GM21528 (cell line): Measurements from ENCODE around the gene CRACDL.
"Not testable (repeated sequence)": the region's sequence is repeated elsewhere in the genome, so short reads cannot be mapped to it uniquely, and the experiment has no call there.

Experiments used
- ATAC-seq: cut with Tn5 transposase; IDR thresholded peaks from one replicate; pipeline ENCODE4 v1.9.1; 2021; ENCODE audit warnings: mild to moderate bottlenecking, moderate library complexity; ENCODE audit not compliant: unreplicated experiment, low FRiP score

The CRACDL gene

DNA sequence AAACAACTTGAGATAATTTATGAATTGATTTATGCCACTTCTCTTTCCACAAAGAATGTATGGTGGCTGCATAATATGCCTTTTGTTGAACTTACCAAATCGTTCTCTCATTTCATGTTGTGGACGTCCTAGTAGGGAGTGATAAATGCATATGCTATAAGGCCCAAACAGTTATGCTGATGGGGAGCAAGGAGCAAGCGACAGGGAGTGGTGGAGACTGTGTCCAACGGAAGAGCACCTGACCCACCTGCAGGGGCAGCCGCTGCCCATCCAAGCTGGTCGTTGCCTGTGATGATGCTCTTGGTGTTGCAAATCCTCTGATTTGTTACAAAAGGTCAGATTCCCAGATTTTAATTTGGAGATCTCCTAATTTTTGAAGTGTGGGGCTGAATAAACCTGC, 174.1 kb downstream of the CRACDL start:
- ATAC-seq: no peak

DNA sequence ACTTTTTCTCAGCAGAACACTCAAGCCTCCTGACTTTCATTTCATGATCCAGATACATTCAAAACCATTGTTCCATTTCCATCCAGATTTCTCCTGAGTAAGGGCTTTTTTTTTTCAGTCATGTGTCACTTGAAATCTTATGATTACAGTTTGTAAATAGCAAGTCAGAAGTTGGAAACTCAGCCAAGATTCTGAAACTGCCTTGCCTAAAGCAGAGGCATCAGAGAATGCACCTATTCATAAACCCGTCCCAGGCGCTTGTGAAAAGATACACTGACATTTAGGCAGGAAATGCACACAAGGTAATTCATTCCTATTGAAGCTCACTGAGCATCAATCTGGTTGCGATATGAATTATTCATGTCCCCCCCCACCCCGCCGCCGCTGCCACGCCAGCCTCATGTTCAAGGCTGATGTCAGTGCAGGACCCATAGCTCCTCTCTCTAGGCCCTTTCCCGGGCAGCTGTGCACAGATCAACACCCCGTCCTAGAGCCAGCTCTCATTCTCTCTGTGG, 174.7 kb downstream of the CRACDL start:
- no peak for ATAC-seq

DNA sequence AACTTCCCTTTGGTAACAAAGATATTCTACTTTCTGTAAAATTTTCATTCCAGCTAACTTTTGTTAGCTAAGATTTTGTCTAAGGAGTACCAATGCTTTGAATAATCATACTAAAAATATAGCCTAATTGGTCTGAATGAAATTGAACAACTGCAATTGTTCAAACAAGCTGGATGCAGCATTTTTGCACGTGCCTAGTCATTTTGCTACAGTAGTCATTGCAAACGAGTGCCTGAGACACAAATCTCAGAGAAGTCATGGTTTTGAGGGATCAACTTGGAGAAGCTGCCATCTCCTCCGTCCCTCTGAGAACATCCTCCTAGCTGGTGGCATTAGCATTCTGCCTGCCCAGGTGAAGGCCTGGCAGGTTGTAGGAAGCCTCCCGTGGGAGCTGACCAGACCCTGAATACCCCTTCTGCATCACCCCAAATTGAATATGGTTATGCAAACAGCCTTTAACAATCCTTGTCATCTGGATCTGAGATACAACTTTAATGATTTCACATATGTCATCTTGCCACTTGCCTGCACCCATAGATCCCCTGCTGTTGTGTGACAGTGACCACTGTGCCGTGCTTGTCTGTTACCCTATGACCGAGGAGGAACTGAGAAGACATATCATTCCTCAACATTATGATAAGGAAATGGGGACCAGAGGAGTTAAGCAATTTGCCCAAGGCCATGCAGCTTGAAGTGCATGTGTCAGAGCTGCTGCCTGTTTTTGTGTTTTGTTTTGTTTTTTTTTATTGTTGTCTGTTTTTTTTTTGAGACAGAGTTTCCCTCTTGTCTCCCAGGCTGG, 176.0 kb downstream of the CRACDL start:
- no peak for ATAC-seq

DNA sequence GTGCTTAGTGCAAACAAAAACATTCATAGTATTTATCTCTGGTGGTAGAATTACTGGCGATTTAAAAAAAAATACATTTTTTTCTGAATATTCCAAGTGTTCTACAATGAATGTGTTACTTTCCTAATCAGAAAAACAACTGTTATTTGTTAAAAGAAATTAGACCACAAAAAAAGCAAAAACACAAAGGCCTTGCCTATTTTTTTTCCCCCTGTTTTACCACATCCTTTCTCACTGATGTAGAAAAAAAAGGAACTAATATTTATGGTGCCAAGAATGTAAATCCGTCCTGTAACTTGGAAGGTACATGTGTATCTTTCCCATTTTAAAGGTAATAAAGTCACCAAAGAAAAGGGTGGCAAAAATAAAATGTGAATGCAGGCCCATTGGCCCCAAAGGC, 176.7 kb downstream of the CRACDL start:
- ATAC-seq: no peak

DNA sequence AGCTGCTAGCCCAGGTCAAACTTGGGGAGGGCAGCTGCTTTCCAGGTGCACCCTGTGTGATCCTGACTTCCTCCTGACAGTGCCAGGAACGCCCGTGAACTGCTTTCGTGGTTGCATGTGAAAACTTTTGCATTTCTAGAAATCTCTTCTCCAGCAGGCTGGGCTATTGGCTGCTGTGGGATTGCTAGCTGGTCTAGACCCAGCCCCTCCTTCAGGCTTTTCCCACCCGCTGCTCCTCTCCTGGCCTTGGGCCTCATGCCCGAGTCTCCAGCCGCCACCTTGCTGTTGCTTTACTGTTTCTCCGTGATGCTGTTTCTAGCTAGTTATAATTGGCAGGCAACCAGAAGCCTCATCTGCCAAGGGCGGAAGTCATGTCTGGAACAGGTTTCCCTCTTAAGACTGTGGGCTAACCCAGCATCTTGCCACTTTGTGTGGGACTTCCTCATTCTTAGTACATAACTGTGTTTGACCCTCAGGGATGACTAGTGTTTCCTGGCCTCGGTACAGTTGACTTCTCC, 178.1 kb downstream of the CRACDL start:
- ATAC-seq: peak; percentile 75

DNA sequence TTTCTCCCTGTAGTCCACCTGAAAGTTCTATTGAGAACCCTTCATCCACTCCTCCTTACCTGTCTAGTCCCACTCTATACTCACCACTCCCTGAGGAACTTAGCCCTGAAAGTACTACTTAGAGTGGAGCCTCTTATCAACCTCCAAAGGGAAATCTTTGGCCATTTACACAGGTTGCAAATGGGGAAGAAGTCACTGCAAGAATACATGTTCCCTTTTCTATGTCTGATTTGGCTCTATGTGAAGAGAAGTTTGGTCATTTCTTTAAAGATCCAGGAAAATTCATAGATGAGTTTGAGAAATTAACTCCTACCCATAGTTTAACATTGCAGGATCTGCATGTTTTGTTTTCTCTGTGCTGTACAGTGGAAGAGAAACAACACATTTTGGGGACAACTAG, 182.2 kb downstream of the CRACDL start:
- ATAC-seq: no peak

DNA sequence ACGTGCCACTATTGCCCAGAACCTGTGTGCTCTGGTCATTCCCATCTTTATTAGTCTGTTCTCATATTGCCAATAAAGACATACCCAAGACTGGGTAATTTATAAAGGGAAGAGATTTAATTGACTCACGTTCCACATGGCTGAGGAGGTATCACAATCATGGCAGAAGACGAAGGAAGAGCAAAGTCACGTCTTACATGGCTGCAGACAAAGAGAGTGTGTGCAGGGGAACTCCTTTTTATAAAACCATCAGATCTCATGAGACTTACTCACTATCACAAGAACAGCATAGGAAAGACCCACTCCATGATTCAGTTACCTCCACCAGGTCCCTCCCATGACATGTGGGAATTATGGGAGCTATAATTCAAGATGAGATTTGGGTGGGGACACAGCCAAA, 183.3 kb downstream of the CRACDL start:
- ATAC-seq: not testable (repeated sequence)

DNA sequence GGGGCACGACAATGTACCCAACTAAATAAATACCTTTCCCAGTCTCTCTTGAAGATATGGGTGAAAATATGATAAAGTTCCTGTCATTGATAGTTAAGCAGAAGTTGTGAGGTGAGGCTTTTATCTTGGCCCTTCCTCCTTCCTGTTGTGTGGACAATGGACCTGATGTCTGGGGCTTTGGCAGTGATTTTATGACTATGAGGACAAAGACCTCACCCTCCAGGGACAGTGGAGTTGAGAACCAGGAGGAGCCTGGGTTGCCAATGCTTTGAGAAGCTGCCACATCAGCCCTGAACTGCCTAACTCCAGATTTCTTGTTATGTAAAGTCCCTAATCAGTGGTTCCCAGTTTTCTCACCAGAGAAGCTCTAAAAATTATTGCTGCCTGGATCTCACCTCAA, 184.3 kb downstream of the CRACDL start:
- ATAC-seq: no peak

DNA sequence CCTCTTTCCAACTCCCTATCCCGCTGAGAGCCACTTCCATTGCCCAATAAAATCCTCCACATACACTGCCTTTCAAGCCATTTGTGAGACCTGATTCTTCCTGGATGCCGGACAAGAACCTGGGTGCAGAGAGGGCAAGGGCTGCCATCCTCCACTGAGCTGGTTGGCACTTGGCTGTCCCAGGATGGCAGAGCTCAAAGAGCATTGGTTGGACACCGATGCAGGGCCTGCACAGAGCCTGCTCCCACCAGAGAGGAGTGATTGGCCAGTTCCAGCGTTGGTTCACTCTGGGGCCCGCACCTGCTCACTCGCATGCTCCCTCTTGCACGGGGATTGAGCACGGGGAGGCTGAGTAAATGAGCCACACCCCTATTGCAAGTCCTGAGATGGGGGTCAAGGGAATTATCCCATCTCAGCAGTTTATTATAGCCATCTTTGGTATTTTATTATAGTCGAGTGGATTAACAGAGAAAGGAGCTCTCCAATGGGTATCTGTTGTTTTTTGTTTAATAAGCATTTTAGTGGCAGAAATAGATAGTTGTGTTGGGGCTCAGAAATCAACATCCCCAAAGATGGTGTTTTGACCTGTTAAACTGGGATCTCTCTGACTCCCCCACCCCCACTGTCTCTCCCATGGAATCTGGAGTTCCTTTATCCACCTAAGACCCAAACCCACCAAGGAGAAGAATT, 185.3 kb downstream of the CRACDL start:
- no peak for ATAC-seq

DNA sequence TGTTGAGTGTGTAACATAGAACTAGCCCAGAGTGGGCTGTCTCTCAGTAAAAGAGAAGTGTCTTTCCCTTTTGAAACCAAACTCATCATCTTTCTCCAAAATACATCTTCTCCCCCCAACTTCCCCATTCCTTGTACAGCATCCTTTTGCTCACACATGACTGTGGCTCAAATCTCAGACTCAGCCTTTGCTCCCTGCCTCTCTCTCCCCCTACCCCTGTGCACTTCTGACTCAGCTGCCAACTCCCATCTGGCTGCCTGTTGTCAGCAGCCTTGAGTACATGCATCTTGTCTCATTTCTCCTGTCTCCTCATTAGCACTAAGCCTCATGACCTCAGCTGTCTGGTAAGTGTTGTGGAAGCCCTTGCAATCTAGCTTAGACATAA, 187.0 kb downstream of the CRACDL start:
- ATAC-seq: no peak

DNA sequence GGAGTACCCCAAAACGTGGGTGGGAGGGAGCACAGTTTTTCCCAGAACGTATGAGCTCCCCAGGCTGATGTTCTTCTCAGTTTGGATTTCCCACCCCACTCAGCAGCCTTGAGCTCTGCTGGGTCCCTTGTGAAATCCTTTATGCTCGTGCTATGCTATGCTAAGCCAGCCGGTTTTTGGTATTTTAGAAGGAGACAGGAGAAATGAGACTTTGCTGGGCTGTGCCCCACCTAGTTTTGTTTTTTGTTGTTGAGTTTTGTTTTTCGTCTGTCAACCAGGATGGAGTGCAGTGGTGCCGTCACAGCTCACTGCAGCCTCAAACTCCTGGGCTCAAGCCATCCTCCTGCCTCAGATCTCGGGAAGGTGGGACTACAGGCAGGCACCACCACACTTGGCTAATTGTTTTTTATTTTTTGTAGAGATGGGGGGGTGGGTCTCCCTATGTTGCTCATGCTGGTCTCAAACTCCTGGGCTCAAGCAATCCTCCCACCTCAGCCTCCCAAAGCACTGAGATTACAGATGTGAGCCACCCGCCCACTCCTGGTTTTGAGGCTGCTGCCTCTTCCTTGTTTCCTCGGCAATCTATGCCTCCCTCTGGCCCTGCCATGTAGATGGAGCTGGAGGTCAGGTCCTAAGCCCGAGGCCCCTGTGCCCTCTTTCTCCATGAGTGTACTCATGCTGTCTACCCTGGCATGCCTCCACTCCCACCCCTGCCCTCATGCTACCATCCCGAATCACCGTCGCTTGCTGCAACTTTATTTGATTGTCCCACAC, 187.5 kb downstream of the CRACDL start:
- no peak for ATAC-seq

DNA sequence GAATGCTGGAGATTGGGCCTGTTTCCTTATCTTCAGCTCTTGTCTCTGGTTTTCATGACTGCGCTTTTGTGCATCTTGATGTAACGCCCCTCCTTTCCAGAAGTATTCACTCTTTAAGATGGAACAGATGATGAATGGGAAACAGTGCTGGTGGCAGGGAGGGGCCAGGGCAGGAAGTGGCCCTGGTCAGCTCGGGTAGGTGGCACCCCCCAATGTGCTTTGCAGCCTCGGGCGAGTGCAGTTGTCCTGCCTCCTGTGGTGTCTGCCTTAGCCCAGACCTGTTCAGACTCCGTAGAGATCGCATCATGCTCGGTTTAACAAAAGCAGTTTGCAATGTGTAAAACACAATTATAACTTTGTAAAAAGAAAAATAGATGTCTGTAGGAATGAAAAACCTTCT, 188.1 kb downstream of the CRACDL start:
- ATAC-seq: no peak

DNA sequence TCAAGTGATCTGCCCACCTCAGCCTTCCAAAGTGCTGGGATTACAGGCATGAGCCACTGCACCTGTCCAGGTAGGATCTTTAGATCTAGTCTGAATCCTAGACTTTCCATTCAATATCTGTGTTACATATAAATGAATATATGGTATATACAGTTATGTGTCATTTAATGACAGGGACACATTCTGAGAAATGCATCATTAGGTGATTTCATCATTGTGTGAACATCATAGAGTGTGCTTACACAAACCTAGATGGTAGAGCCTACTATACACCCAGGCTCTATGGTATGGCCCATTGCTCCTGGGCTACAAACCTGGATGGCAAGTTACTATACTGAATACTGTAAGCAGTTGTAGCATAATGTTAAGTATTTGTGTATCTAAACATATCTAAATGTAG, 189.6 kb downstream of the CRACDL start:
- no peak for ATAC-seq

DNA sequence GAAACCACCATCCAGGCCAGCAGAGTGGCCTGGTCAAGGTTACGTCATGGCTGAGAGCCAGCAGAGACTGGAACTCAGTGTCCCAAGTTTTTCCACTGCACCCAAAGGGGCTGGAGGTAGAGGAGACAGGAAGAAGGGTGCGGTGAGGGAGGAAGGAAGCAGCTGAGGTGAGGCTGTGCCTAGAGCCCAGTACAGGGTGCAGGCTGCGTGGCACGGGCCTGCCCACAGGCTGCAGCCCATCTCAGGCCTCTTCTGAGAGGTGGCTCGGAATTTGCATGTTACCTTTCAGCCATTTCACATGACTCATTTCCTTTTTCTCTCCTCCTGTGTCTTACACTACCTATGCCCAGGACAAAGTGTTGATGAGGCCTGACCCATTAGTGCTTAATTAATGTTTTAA, 191.4 kb downstream of the CRACDL start:
- no peak for ATAC-seq
